ENCODE results near the gene TRABD2B. TPM values are rescaled to one million over a fixed set of nuclear protein-coding genes. Genes with fewer than 3 reads are reported as not detected.
"Not testable (repeated sequence)": the region's sequence is repeated elsewhere in the genome, so short reads cannot be mapped to it uniquely, and the experiment has no call there.

TRABD2B gene
- total and polyA plus RNA-seq, 2 of the 13 experiments (the other 11 are each of a cell fraction or from before 2014, with no cell fraction given) = 0.04 TPM; not detected in 1

DNA sequence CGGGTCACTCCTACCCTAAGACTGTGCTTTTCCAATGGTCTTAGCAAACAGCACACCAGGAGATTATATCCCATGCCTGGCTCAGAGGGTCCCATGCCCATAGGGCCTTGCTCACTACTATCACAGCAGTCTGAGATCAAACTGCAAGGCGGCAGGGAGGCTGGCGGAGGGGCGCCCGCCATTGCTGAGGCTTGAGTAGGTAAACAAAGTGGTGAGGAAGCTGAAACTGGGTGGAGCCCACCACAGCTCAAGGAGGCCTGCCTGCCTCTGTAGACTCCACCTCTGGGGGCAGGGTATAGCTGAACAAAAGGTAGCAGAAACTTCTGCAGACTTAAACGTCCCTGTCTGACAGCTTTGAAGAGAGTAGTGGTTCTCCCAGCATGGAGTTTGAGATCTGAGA lies 40.7 kb downstream of the TRABD2B start:
- intact Hi-C loops (cut with micrococcal nuclease; ENCODE audit: unreplicated experiment); BruUV-seq (replicated peaks); in situ Hi-C loops (cut with HindIII; ENCODE audit: extremely low pct_ligation_motif_present, low pct_unique_long_range_greater_than_20kb); H3K9ac ChIP-seq (ENCODE audit: insufficient read depth, low read depth, low read length); H2AFZ ChIP-seq (ENCODE audit: low read length); ATAC-seq; H3K36me3 ChIP-seq (replicated peaks in 1 of 2; ENCODE audit: control insufficient read depth in 1 of 2, insufficient read depth in 2 of 2, low read length in 2 of 2); H3K9me3 ChIP-seq (ENCODE audit: low read length); H3K4me1 ChIP-seq (ENCODE audit: insufficient read depth, low read length); FAIRE-seq; H3K79me2 ChIP-seq (ENCODE audit: insufficient read depth, low read length); H3K27ac ChIP-seq (ENCODE audit: extremely low read length, insufficient read depth, low read length); H3K4me3 ChIP-seq (replicated peaks in 1 of 3; ENCODE audit: insufficient read depth in 1 of 3, low read depth in 2 of 3, low read length in 3 of 3); CTCF ChIA-PET (ENCODE audit: low intra/inter-chr PET ratio, low total read pairs); DNase-seq (ENCODE audit: low spot score); H4K20me1 ChIP-seq (ENCODE audit: insufficient read depth, low read length); POLR2A ChIA-PET; H3K4me2 ChIP-seq (ENCODE audit: low read depth, low read length): not testable (repeated sequence)
- 55% methylated on average over 4 of the region's 6 CpGs for WGBS (ENCODE audit: low lambda C conversion rate)
- peaks cover 1 to 20% of the 10 kb centered on the region in 2 experiments; a peak in 3 of 5 replicates for H3K27me3 ChIP-seq (ENCODE audit: control insufficient read depth in 1 of 2, insufficient read depth in 2 of 2, low read length in 2 of 2)

DNA sequence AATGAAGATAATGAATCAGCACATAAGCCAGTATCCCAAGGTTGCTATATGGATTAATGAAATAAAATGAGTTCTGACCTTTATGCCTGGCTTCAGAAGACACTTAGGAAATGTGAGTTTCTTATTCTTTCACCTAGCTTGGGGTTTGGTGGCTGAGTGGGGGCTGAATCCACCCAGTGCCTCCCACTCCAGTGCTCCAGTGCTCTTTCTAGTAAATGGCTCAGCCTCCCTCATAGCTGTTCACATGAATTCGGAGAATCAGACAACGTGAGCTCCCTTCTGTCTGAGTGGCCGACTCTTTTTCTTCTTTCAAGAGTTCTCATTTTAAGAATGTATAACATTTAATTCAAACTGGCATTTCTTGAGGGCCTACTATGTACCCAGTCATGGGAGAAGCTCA lies 43.5 kb downstream of the TRABD2B start:
- no peak overlapping the region for H2AFZ ChIP-seq (ENCODE audit: low read length)
- DNase-seq (ENCODE audit: low spot score) (no peak), FAIRE-seq (no peak), ATAC-seq (no peak)
- peaks cover under 1% of the 10 kb centered on the region; the same call in 1 of the 2 replicates for H3K4me1 ChIP-seq (ENCODE audit: insufficient read depth, low read length)
- intact Hi-C loops (cut with micrococcal nuclease; ENCODE audit: unreplicated experiment) = no loop called here
- no peaks in the 10 kb centered on the region for H3K36me3 ChIP-seq (replicated peaks in 1 of 2; ENCODE audit: control insufficient read depth in 1 of 2, insufficient read depth in 2 of 2, low read length in 2 of 2)
- no peaks in the 10 kb centered on the region for H4K20me1 ChIP-seq (ENCODE audit: insufficient read depth, low read length)
- 44% methylated on average over 3 of the region's 3 CpGs for WGBS (ENCODE audit: low lambda C conversion rate)
- H3K27ac ChIP-seq (ENCODE audit: extremely low read length, insufficient read depth, low read length) = no peak overlapping the region
- ChIA-PET CTCF (ENCODE audit: low intra/inter-chr PET ratio, low total read pairs) (no interaction called here), POLR2A (no interaction called here)
- in situ Hi-C loops (cut with HindIII; ENCODE audit: extremely low pct_ligation_motif_present, low pct_unique_long_range_greater_than_20kb) = no loop called here
- H3K4me3 ChIP-seq (replicated peaks in 1 of 3; ENCODE audit: insufficient read depth in 1 of 3, low read depth in 2 of 3, low read length in 3 of 3) = no peak overlapping the region
- BruUV-seq (replicated peaks) = no TSS peak
- no peaks in the 10 kb centered on the region for H3K79me2 ChIP-seq (ENCODE audit: insufficient read depth, low read length)
- H3K9me3 ChIP-seq (ENCODE audit: low read length) = no peaks in the 10 kb centered on the region
- no peak overlapping the region for H3K9ac ChIP-seq (ENCODE audit: insufficient read depth, low read depth, low read length)
- H3K27me3 ChIP-seq (ENCODE audit: control insufficient read depth in 1 of 2, insufficient read depth in 2 of 2, low read length in 2 of 2) = peaks cover 4 to 20% of the 10 kb centered on the region in 2 experiments; a peak in 4 of 5 replicates
- H3K4me2 ChIP-seq (ENCODE audit: low read depth, low read length) = no peak overlapping the region
- TF ChIP-seq SCMH1 (CRISPR knock-in tag; IDR thresholded peaks at IDR 0.05; ENCODE audit: borderline replicate concordance) (no peak), ZFP90 (CRISPR knock-in tag; IDR thresholded peaks at IDR 0.05; ENCODE audit: borderline replicate concordance) (no peak), SNAPC2 (CRISPR knock-in tag; IDR thresholded peaks at IDR 0.05) (no peak), NFE2L1 (CRISPR knock-in tag; IDR thresholded peaks at IDR 0.05; ENCODE audit: borderline replicate concordance) (no peak), SOX13 (IDR thresholded peaks at IDR 0.05) (no peak), SOX13 (CRISPR knock-in tag; conservative IDR thresholded peaks at IDR 0.05 in 1 of 2, IDR thresholded peaks at IDR 0.05 in 1 of 2) (no peak), ZNF251 (CRISPR knock-in tag; IDR thresholded peaks at IDR 0.05) (no peak), ZNF354B (CRISPR knock-in tag; IDR thresholded peaks at IDR 0.05) (no peak), KDM1A (CRISPR knock-in tag; IDR thresholded peaks at IDR 0.05) (no peak), SP2 (CRISPR knock-in tag; IDR thresholded peaks at IDR 0.05) (no peak)
- TF ChIP-seq, protein P1, sequence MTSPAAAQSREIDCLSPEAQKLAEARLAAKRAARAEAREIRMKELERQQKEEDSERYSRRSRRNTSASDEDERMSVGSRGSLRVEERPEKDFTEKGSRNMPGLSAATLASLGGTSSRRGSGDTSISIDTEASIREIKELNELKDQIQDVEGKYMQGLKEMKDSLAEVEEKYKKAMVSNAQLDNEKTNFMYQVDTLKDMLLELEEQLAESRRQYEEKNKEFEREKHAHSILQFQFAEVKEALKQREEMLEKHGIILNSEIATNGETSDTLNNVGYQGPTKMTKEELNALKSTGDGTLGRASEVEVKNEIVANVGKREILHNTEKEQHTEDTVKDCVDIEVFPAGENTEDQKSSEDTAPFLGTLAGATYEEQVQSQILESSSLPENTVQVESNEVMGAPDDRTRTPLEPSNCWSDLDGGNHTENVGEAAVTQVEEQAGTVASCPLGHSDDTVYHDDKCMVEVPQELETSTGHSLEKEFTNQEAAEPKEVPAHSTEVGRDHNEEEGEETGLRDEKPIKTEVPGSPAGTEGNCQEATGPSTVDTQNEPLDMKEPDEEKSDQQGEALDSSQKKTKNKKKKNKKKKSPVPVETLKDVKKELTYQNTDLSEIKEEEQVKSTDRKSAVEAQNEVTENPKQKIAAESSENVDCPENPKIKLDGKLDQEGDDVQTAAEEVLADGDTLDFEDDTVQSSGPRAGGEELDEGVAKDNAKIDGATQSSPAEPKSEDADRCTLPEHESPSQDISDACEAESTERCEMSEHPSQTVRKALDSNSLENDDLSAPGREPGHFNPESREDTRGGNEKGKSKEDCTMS (CRISPR knock-in tag; conservative IDR thresholded peaks at IDR 0.05) = no peak
- TF ChIP-seq, protein P2, sequence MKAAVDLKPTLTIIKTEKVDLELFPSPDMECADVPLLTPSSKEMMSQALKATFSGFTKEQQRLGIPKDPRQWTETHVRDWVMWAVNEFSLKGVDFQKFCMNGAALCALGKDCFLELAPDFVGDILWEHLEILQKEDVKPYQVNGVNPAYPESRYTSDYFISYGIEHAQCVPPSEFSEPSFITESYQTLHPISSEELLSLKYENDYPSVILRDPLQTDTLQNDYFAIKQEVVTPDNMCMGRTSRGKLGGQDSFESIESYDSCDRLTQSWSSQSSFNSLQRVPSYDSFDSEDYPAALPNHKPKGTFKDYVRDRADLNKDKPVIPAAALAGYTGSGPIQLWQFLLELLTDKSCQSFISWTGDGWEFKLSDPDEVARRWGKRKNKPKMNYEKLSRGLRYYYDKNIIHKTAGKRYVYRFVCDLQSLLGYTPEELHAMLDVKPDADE (CRISPR knock-in tag; IDR thresholded peaks at IDR 0.05) = no peak
- TF ChIP-seq, protein P3, sequence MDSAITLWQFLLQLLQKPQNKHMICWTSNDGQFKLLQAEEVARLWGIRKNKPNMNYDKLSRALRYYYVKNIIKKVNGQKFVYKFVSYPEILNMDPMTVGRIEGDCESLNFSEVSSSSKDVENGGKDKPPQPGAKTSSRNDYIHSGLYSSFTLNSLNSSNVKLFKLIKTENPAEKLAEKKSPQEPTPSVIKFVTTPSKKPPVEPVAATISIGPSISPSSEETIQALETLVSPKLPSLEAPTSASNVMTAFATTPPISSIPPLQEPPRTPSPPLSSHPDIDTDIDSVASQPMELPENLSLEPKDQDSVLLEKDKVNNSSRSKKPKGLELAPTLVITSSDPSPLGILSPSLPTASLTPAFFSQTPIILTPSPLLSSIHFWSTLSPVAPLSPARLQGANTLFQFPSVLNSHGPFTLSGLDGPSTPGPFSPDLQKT (CRISPR knock-in tag; IDR thresholded peaks at IDR 0.05; ENCODE audit: borderline replicate concordance) = no peak
- TF ChIP-seq, protein P4, sequence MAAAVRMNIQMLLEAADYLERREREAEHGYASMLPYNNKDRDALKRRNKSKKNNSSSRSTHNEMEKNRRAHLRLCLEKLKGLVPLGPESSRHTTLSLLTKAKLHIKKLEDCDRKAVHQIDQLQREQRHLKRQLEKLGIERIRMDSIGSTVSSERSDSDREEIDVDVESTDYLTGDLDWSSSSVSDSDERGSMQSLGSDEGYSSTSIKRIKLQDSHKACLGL (CRISPR knock-in tag; IDR thresholded peaks at IDR 0.05) = no peak
